Measurements from ENCODE around the gene STK32A. TPM values are rescaled to one million over a fixed set of nuclear protein-coding genes. Genes with fewer than 3 reads are reported as not detected.

STK32A gene
- total RNA-seq, 1 experiment from 2014 or later = 6.8 TPM

DNA sequence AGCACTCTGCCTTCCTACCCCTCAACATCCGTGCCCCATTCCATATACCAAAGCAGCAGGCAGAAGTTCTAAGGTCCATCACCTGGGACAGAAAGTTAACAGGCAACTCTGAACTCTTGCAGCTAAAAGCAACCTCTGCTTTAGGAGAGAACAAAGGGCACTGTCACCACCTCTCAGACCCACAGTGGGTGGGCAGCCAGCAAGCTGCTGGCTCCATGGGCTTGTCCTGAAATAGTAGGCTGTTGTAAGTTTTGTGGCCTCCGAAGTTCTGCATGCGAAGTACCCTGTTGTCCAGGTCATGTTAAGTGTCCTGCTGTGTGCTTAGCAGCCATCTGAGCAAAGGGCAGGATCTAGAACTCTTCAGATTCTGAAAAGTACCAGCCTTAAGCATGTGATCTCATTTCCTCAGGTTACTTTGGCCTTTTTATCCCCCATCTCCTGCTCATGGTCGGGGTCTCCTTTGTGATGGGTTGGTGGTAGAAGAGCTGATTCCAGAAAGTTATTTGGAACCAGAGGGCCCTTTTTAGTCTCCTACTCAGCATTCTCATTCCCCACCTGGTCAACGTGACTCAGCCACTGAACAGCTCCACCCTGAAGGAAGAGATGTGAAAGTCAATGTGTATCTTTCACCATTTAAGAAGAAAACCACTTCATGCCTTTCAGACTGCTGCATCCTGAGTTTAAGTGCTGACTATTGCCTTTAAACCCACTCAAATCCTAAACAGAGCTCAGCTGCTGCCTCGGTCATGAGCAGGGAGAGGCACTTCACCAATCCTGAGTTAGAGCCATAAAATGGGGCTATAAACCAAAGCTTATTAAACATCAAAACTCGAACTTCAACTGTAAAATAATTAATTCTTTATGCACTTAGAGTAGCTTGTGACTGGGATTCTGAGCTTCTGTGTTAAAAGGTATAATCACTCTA is 153.6 kb downstream of the STK32A start:
- H3K9me3 ChIP-seq (ENCODE audit: low read length) = no peaks in the 10 kb centered on the region
- no peak overlapping the region for H3K9ac ChIP-seq (ENCODE audit: low read length)
- no peaks in the 10 kb centered on the region for H3K27me3 ChIP-seq (ENCODE audit: low read length)
- DNase-seq (no peak), ATAC-seq (no peak)
- TF ChIP-seq, protein P1, sequence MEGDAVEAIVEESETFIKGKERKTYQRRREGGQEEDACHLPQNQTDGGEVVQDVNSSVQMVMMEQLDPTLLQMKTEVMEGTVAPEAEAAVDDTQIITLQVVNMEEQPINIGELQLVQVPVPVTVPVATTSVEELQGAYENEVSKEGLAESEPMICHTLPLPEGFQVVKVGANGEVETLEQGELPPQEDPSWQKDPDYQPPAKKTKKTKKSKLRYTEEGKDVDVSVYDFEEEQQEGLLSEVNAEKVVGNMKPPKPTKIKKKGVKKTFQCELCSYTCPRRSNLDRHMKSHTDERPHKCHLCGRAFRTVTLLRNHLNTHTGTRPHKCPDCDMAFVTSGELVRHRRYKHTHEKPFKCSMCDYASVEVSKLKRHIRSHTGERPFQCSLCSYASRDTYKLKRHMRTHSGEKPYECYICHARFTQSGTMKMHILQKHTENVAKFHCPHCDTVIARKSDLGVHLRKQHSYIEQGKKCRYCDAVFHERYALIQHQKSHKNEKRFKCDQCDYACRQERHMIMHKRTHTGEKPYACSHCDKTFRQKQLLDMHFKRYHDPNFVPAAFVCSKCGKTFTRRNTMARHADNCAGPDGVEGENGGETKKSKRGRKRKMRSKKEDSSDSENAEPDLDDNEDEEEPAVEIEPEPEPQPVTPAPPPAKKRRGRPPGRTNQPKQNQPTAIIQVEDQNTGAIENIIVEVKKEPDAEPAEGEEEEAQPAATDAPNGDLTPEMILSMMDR (conservative IDR thresholded peaks at IDR 0.05; ENCODE audit: low read depth, low read length) = no peak
- no peak for TF ChIP-seq EZH2 (IDR thresholded peaks at IDR 0.05; ENCODE audit: low read length, unreplicated experiment)
- no peak for TF ChIP-seq EZH2phosphoT487 (IDR thresholded peaks at IDR 0.05; ENCODE audit: borderline replicate concordance, low read length)
- H3K79me2 ChIP-seq (ENCODE audit: low read length) = no peaks in the 10 kb centered on the region
- H2AFZ ChIP-seq (ENCODE audit: low read length) = no peak overlapping the region
- H3K4me1 ChIP-seq (ENCODE audit: insufficient read depth, low read length) = peaks cover 3% of the 10 kb centered on the region; the same call in 1 of the 2 replicates
- no peaks in the 10 kb centered on the region for H3F3A ChIP-seq (ENCODE audit: low read length, unreplicated experiment)
- intact Hi-C loops (cut with micrococcal nuclease) = no loop called here
- H3K36me3 ChIP-seq (ENCODE audit: low read depth, low read length) = no peaks in the 10 kb centered on the region
- CTCF ChIA-PET = no interaction called here
- no peaks in the 10 kb centered on the region for H4K20me1 ChIP-seq (ENCODE audit: low read length)
- no peak overlapping the region for H3K4me2 ChIP-seq (ENCODE audit: low read length)
- H3K27ac ChIP-seq (ENCODE audit: low read length) = no peak overlapping the region
- no TSS peak for BruUV-seq (replicated peaks)
- no peak overlapping the region for H3K4me3 ChIP-seq (ENCODE audit: low read length)
- no peaks in the 10 kb centered on the region for H3K9me2 ChIP-seq (replicated peaks; ENCODE audit: low read length)
- POLR2A ChIA-PET (ENCODE audit: unreplicated experiment) = no interaction called here

DNA sequence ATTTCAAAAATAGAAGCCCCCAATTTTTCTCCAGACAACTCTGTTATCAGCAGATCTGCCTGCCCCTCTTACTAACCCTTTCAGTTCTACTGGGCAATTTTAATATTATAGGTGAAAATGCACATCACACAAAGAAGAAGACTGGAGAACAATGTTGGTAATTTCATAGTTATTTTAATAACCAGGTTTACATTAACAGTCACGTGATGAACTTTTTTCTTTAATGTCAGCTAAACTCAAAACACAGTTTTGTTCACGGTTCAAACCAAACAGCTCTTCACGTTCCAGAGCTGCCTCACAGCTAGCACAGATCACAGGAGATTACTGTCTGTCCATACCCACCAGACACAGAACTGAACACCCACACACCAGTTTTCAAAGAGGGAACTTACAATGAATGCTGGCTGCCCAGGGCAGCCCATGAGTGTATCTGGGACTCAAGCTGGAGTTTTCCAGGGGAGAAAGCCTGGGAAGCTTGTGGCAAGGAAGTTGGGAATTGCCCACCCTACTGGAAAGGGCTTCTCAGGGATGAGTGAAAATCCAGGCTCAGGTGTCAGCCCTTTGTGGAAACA is 155.9 kb downstream of the STK32A start:
- no peak for TF ChIP-seq EZH2 (IDR thresholded peaks at IDR 0.05; ENCODE audit: low read length, unreplicated experiment)
- TF ChIP-seq, protein P1 (conservative IDR thresholded peaks at IDR 0.05; ENCODE audit: low read depth, low read length) = no peak
- TF ChIP-seq EZH2phosphoT487 (IDR thresholded peaks at IDR 0.05; ENCODE audit: borderline replicate concordance, low read length) = no peak
- Histone ChIP-seq H3K9me3 (ENCODE audit: low read length) (no peaks in the 10 kb centered on the region), H3F3A (ENCODE audit: low read length, unreplicated experiment) (no peaks in the 10 kb centered on the region), H3K4me3 (ENCODE audit: low read length) (no peak overlapping the region), H3K9ac (ENCODE audit: low read length) (no peak overlapping the region), H3K27ac (ENCODE audit: low read length) (no peak overlapping the region), H3K4me2 (ENCODE audit: low read length) (no peak overlapping the region), H3K79me2 (ENCODE audit: low read length) (no peaks in the 10 kb centered on the region), H3K4me1 (ENCODE audit: insufficient read depth, low read length) (peaks cover 3% of the 10 kb centered on the region; the same call in 1 of the 2 replicates), H4K20me1 (ENCODE audit: low read length) (no peaks in the 10 kb centered on the region), H3K9me2 (replicated peaks; ENCODE audit: low read length) (no peaks in the 10 kb centered on the region), H2AFZ (ENCODE audit: low read length) (no peak overlapping the region), H3K27me3 (ENCODE audit: low read length) (no peaks in the 10 kb centered on the region), H3K36me3 (ENCODE audit: low read depth, low read length) (no peaks in the 10 kb centered on the region)
- CTCF ChIA-PET = no interaction called here
- ATAC-seq = no peak
- intact Hi-C loops (cut with micrococcal nuclease) = no loop called here
- BruUV-seq (replicated peaks) = no TSS peak
- DNase-seq = no peak
- POLR2A ChIA-PET (ENCODE audit: unreplicated experiment) = no interaction called here

DNA sequence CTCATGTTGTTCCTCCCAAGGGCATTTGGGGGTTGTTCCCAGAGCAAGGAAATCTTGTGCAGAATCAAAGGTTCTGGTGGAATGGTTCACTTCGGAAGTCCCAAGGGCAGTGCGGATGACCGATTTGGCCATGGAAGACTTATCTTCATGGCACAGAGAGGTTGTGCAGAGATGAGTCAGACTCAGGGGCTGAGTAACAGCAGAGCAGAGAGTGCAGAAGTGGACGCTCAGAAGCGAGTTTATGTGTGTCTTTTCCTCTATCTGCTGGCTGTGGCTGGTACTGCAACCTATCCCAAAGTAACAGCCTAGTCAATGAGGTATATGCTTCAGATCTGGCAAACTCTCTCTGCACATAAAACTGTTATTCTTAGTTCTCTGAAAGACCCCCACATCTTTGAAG is 157.0 kb downstream of the STK32A start:
- DNase-seq = peak; percentile 77
- Histone ChIP-seq H3K4me3 (ENCODE audit: low read length) (no peak overlapping the region), H3K27ac (ENCODE audit: low read length) (no peak overlapping the region), H3K9me2 (replicated peaks; ENCODE audit: low read length) (no peaks in the 10 kb centered on the region), H3K4me1 (ENCODE audit: insufficient read depth, low read length) (peaks cover 3% of the 10 kb centered on the region; the same call in 1 of the 2 replicates), H3F3A (ENCODE audit: low read length, unreplicated experiment) (no peaks in the 10 kb centered on the region), H3K4me2 (ENCODE audit: low read length) (no peak overlapping the region), H3K36me3 (ENCODE audit: low read depth, low read length) (no peaks in the 10 kb centered on the region), H3K9ac (ENCODE audit: low read length) (no peak overlapping the region), H3K79me2 (ENCODE audit: low read length) (no peaks in the 10 kb centered on the region), H3K27me3 (ENCODE audit: low read length) (no peaks in the 10 kb centered on the region), H2AFZ (ENCODE audit: low read length) (no peak overlapping the region), H4K20me1 (ENCODE audit: low read length) (no peaks in the 10 kb centered on the region), H3K9me3 (ENCODE audit: low read length) (no peaks in the 10 kb centered on the region)
- BruUV-seq (replicated peaks) = no TSS peak
- ChIA-PET POLR2A (ENCODE audit: unreplicated experiment) (no interaction called here), CTCF (interaction anchor here (0.6 kb wide), 2 partner anchors 168 to 186 kb away, joined by 3 read pairs; no protein-coding TSS in a partner anchor)
- intact Hi-C loops (cut with micrococcal nuclease) = no loop called here
- TF ChIP-seq, protein P1 (conservative IDR thresholded peaks at IDR 0.05; ENCODE audit: low read depth, low read length) = peak; percentile 67
- no peak for TF ChIP-seq EZH2phosphoT487 (IDR thresholded peaks at IDR 0.05; ENCODE audit: borderline replicate concordance, low read length)
- no peak for TF ChIP-seq EZH2 (IDR thresholded peaks at IDR 0.05; ENCODE audit: low read length, unreplicated experiment)
- ATAC-seq = peak; percentile 98
